PC-9 (cell line): ENCODE results near the gene MTCL1. TPM values are rescaled to one million over a fixed set of nuclear protein-coding genes. Genes with fewer than 3 reads are reported as not detected.

ENCODE experiments used
- BruUV-seq: library from RNA; stranded (reverse); fragments of 400-500 nt; replicated peaks from 2 replicates; lab custom pipeline; 2021; lab: Mats Ljungman, UMichigan
- CTCF ChIA-PET: fragments of 300-600 bp; sonication (Branson Sonifier 250); formaldehyde crosslinking; loops from one replicate; lab custom pipeline; 2022; ENCODE audit warnings: antibody characterized with exemption; lab: Charles Lee
- POLR2A ChIA-PET: fragments of 300-600 bp; sonication (Branson Sonifier 250); formaldehyde crosslinking; loops from one replicate; lab custom pipeline; 2022; ENCODE audit warnings: antibody characterized with exemption; ENCODE audit not compliant: unreplicated experiment; lab: Charles Lee
- DNase-seq, 2 experiments: peaks; one replicate each; pipeline versions ENCODE4 v3.0.0 to v3.0.0-alpha.2; 2015 to 2022; ENCODE audit warnings: mixed read lengths in 1 of 2
- H2AFZ ChIP-seq: fragments of 200-600 bp; sonication (generic); 2 replicates; pipeline ENCODE4 v1.8.1; 2017; ENCODE audit warnings: antibody characterized with exemption
- H3F3A ChIP-seq: fragments of 200-600 bp; sonication (generic); 2 replicates; pipeline ENCODE4 v1.8.1; 2017; ENCODE audit warnings: antibody characterized with exemption, mild to moderate bottlenecking, low read depth; ENCODE audit not compliant: insufficient read depth
- H3K27ac ChIP-seq: fragments of 200-600 bp; sonication (generic); 2 replicates; pipeline ENCODE4 v1.6.1; 2016; ENCODE audit warnings: mixed run types
- H3K27me3 ChIP-seq: fragments of 200-600 bp; sonication (generic); 2 replicates; pipeline ENCODE4 v1.6.1; 2016; ENCODE audit warnings: low read depth, mixed run types; ENCODE audit not compliant: insufficient read depth
- H3K36me3 ChIP-seq: fragments of 200-600 bp; sonication (generic); 2 replicates; pipeline ENCODE4 v1.6.1; 2016; ENCODE audit warnings: low read depth, mixed run types
- H3K4me1 ChIP-seq: fragments of 200-600 bp; sonication (generic); replicated peaks from 2 replicates; pipeline ENCODE4 v1.6.1; 2016; ENCODE audit warnings: mixed run types; ENCODE audit not compliant: insufficient read depth
- H3K4me2 ChIP-seq: fragments of 200-600 bp; sonication (generic); 2 replicates; pipeline ENCODE4 v1.6.1; 2017; ENCODE audit warnings: mixed run types
- H3K4me3 ChIP-seq: fragments of 200-600 bp; sonication (generic); 2 replicates; pipeline ENCODE4 v1.6.1; 2016; ENCODE audit warnings: mixed run types
- H3K79me2 ChIP-seq: fragments of 200-600 bp; sonication (generic); 2 replicates; pipeline ENCODE4 v1.6.1; 2017; ENCODE audit warnings: low read depth, mixed run types
- H3K9me2 ChIP-seq: fragments of 200-600 bp; sonication (generic); 2 replicates; pipeline ENCODE4 v1.8.1; 2017; ENCODE audit warnings: mild to moderate bottlenecking; ENCODE audit not compliant: insufficient read depth
- H3K9me3 ChIP-seq: fragments of 200-600 bp; sonication (generic); 2 replicates; pipeline ENCODE4 v1.8.1; 2016; ENCODE audit warnings: low read depth; ENCODE audit not compliant: insufficient read depth
- H4K20me1 ChIP-seq: fragments of 200-600 bp; sonication (generic); 2 replicates; pipeline ENCODE4 v1.8.1; 2017; ENCODE audit not compliant: insufficient read depth
- EZH2 ChIP-seq: fragments of 200-600 bp; sonication (generic); IDR thresholded peaks from 2 replicates; pipeline ENCODE4 v1.8.0; 2017; ENCODE audit warnings: antibody characterized with exemption, low read depth
- intact Hi-C: fragments of 100-400 bp; cut with micrococcal nuclease; formaldehyde crosslinking; loops from one replicate; pipeline ENCODE4 v1.10.0; 2022; ENCODE audit not compliant: unreplicated experiment
- total RNA-seq: library from RNA; stranded (reverse); gene quantifications from 2 replicates; pipeline ENCODE4 v1.2.3, GENCODE V29; 2021
- TF ChIP-seq, protein P1 (sequence below): fragments of 200-600 bp; sonication (generic); conservative IDR thresholded peaks from 2 replicates; pipeline ENCODE4 v1.6.1; 2017; ENCODE audit warnings: mixed run types, antibody characterized with exemption, mild to moderate bottlenecking, moderate library complexity

MTCL1 gene
- total RNA-seq, 1 experiment from 2014 or later: 29.6 TPM

- TF ChIP-seq, protein P1, sequence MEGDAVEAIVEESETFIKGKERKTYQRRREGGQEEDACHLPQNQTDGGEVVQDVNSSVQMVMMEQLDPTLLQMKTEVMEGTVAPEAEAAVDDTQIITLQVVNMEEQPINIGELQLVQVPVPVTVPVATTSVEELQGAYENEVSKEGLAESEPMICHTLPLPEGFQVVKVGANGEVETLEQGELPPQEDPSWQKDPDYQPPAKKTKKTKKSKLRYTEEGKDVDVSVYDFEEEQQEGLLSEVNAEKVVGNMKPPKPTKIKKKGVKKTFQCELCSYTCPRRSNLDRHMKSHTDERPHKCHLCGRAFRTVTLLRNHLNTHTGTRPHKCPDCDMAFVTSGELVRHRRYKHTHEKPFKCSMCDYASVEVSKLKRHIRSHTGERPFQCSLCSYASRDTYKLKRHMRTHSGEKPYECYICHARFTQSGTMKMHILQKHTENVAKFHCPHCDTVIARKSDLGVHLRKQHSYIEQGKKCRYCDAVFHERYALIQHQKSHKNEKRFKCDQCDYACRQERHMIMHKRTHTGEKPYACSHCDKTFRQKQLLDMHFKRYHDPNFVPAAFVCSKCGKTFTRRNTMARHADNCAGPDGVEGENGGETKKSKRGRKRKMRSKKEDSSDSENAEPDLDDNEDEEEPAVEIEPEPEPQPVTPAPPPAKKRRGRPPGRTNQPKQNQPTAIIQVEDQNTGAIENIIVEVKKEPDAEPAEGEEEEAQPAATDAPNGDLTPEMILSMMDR: no peak
- TF ChIP-seq EZH2: no peak
- Histone ChIP-seq H3K79me2 (no peaks in the 10 kb centered on the region), H3K27ac (peak overlapping the region; percentile 46), H3K4me1 (peaks cover 56% of the 10 kb centered on the region), H2AFZ (no peak overlapping the region), H3K4me3 (no peak overlapping the region), H3K9me2 (no peaks in the 10 kb centered on the region), H4K20me1 (no peaks in the 10 kb centered on the region), H3K9me3 (no peaks in the 10 kb centered on the region), H3F3A (peaks cover 32% of the 10 kb centered on the region), H3K4me2 (peak overlapping the region; percentile 42), H3K27me3 (no peaks in the 10 kb centered on the region), H3K36me3 (no peaks in the 10 kb centered on the region)
- intact Hi-C loops: no loop called here
- ChIA-PET POLR2A (no interaction called here), CTCF (no interaction called here)
- DNase-seq: peak in 1 of 2 experiments; percentile 88
- BruUV-seq: no TSS peak
Measured at GRCh38 chr18:8794156-8794933, 89.0 kb downstream of the MTCL1 start.

DNA sequence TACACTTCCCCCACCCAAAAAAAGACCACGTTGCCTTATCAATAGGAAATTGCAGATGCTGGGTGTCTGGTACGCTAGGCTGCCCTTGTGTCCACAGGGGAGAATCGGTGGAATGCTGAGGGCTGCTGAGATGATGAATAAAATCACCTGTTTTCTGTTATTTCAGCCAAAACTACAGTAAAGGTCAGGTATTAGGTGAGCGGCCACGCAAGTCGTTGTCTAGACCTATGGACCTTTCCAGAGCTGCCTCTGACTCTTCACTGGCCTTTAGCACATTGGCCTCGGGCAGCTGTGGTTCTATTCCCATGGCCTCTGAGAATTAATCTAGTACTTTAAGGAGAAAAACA, 89.6 kb downstream of the MTCL1 start:
- Histone ChIP-seq H4K20me1 (no peaks in the 10 kb centered on the region), H3K4me3 (no peak overlapping the region), H3K27me3 (no peaks in the 10 kb centered on the region), H2AFZ (no peak overlapping the region), H3K9me2 (no peaks in the 10 kb centered on the region), H3F3A (peaks cover 38% of the 10 kb centered on the region), H3K27ac (peak overlapping the region; percentile 46), H3K4me2 (peak overlapping the region; percentile 42), H3K79me2 (no peaks in the 10 kb centered on the region), H3K4me1 (peaks cover 62% of the 10 kb centered on the region), H3K9me3 (no peaks in the 10 kb centered on the region), H3K36me3 (no peaks in the 10 kb centered on the region)
- TF ChIP-seq EZH2: no peak
- TF ChIP-seq, protein P1: no peak
- ChIA-PET CTCF (no interaction called here), POLR2A (no interaction called here)
- no peak for DNase-seq
- intact Hi-C loops: loop anchor here (5.0 kb wide), 1 partner anchor 47 kb away; no protein-coding TSS in a partner anchor
- no TSS peak for BruUV-seq

DNA sequence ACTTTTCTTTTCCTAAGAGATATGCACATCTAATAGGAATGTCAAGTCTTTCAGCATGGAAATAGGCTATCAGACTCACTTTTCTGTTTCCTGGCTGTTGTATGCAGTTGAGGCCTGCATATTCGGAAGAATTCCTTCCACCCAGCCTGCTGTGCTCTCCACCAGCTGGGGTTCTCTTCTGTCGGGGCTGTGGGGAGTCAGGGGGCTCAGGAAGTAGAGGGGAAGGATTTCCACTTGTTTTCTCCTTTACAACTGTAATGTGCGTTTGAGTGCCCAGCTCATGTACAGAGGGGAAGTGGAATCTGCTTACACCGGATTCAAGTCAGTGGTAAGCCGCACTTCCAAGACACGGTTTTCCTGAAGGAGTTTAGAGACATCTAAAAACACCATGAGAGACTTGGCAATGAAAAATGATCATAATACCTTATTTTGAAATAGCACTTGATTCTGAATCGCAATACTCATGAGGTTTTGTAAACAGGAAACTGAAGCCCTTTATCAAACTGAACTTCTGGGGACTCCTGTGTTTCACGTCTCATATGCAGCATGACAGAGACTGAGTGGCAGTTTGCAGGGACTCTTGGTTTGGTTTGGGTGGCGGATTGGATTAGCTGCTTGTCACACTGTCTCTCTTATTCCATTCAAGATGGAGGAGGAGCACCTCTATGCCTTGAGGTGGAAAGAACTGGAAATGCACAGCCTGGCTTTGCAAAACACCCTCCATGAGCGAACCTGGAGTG, 90.4 kb downstream of the MTCL1 start:
- DNase-seq: no peak
- no peaks in the 10 kb centered on the region for H3K9me3 ChIP-seq
- no peak overlapping the region for H3K4me3 ChIP-seq
- peaks cover 70% of the 10 kb centered on the region for H3K4me1 ChIP-seq
- no peaks in the 10 kb centered on the region for H3K36me3 ChIP-seq
- ChIA-PET POLR2A (no interaction called here), CTCF (no interaction called here)
- H3K4me2 ChIP-seq: no peak overlapping the region
- no TSS peak for BruUV-seq
- H2AFZ ChIP-seq: no peak overlapping the region
- no peak for TF ChIP-seq EZH2
- TF ChIP-seq, protein P1: no peak
- no peaks in the 10 kb centered on the region for H3K9me2 ChIP-seq
- peak overlapping the region; percentile 46; the same call in 1 of the 2 replicates for H3K27ac ChIP-seq
- intact Hi-C loops: loop anchor here (5.0 kb wide), 1 partner anchor 47 kb away; no protein-coding TSS in a partner anchor
- no peaks in the 10 kb centered on the region for H3K79me2 ChIP-seq
- no peaks in the 10 kb centered on the region for H4K20me1 ChIP-seq
- H3F3A ChIP-seq: peaks cover 47% of the 10 kb centered on the region
- no peaks in the 10 kb centered on the region for H3K27me3 ChIP-seq
